ENCODE measurements around the gene UBXN10. TPM values are rescaled to one million over a fixed set of nuclear protein-coding genes. Genes with fewer than 3 reads are reported as not detected.

UBXN10 gene
- total and polyA plus RNA-seq, 2 experiments from 2014 or later: 1.3 to 1.8 TPM

DNA sequence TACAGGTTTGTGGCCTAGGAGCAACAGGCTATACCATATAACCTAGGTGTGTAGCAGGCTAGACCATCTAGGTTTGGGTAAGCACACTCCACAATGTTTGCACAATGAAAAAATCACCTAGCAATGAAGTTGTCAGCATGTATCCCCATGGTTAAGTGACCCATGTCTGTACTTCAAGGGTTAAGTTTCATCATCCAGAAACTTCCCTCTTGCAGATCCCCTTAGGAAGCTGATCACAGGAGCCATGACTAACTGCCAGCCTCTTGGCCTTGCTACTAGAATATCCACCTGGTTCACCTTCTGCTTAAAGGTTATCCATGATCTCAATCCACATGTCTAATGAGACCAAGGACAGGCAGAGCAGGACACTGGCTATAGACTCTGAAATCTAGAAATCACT, 3.5 kb upstream of the UBXN10 start:
- TF ChIP-seq, protein P1, sequence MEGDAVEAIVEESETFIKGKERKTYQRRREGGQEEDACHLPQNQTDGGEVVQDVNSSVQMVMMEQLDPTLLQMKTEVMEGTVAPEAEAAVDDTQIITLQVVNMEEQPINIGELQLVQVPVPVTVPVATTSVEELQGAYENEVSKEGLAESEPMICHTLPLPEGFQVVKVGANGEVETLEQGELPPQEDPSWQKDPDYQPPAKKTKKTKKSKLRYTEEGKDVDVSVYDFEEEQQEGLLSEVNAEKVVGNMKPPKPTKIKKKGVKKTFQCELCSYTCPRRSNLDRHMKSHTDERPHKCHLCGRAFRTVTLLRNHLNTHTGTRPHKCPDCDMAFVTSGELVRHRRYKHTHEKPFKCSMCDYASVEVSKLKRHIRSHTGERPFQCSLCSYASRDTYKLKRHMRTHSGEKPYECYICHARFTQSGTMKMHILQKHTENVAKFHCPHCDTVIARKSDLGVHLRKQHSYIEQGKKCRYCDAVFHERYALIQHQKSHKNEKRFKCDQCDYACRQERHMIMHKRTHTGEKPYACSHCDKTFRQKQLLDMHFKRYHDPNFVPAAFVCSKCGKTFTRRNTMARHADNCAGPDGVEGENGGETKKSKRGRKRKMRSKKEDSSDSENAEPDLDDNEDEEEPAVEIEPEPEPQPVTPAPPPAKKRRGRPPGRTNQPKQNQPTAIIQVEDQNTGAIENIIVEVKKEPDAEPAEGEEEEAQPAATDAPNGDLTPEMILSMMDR (IDR thresholded peaks at IDR 0.05; ENCODE audit: low read depth, low read length): no peak
- no peaks in the 10 kb centered on the region for H3K9me3 ChIP-seq (ENCODE audit: low read depth)
- H3K36me3 ChIP-seq: no peaks in the 10 kb centered on the region
- DNase-seq (ENCODE audit: low read depth in 1 of 2, low spot score in 1 of 2): no peak
- no peak overlapping the region for H3K4me3 ChIP-seq
- H3K27ac ChIP-seq: no peak overlapping the region
- H3K4me1 ChIP-seq (ENCODE audit: low read depth): no peaks in the 10 kb centered on the region
- no peaks in the 10 kb centered on the region for H3K27me3 ChIP-seq

DNA sequence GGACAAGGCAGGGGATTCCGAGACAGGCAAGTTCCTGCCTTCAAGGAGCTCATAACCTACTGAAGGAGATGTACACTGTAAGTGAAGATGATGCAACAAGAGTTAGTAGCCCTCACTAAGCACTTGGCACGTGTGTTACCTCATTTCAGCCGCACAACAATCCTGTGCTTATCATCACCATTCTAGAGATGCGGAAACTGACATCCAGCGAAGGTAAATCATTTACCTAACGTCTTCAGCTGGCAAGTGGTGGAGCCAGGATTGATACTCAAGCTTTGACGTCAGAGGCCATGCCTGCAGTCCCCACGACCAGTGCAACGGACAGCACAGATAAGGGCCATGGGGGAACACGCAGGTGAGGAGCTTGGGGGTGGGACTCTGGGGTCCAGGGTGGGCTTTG, 2.9 kb upstream of the UBXN10 start:
- Histone ChIP-seq H3K4me3 (no peak overlapping the region), H3K27ac (no peak overlapping the region), H3K27me3 (no peaks in the 10 kb centered on the region), H3K4me1 (ENCODE audit: low read depth) (no peaks in the 10 kb centered on the region), H3K36me3 (no peaks in the 10 kb centered on the region), H3K9me3 (ENCODE audit: low read depth) (no peaks in the 10 kb centered on the region)
- TF ChIP-seq, protein P1 (IDR thresholded peaks at IDR 0.05; ENCODE audit: low read depth, low read length): no peak
- no peak for DNase-seq (ENCODE audit: low read depth in 1 of 2, low spot score in 1 of 2)

DNA sequence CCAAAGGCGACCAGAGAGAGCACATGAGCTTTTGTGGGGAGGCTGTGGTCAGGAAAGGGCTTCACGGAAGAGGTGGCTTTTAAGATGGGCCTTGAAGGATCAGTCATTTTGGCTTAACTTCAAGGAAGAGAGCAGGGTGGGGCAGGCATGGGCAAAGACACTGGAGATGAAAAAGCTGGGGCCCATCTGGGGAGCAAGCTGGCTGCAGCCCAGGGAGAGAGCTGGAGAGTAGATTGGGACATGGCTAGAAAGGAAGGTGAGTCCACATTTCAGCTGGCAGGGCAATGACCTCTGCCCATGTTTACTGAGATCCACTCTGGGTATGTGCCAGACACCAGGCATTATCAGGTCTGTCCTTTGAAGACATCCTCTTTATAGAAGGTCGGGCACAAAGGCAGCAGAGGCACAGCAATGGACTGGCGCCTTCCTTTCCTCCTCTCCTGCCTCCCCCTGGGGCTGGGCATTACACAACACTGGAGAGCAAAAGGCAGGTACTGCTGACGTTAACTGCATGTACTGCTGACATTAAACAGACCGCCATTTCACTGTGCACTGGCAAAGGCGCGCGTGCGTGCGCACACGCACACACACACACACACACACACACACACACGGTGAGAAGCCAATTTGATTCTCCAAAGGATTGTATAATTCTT, 2.2 kb upstream of the UBXN10 start:
- peak in 1 of 2 donors; percentile 30 for DNase-seq (ENCODE audit: low read depth in 1 of 2, low spot score in 1 of 2)
- Histone ChIP-seq H3K36me3 (no peaks in the 10 kb centered on the region), H3K27me3 (no peaks in the 10 kb centered on the region), H3K4me1 (ENCODE audit: low read depth) (no peaks in the 10 kb centered on the region), H3K27ac (no peak overlapping the region), H3K4me3 (no peak overlapping the region), H3K9me3 (ENCODE audit: low read depth) (no peaks in the 10 kb centered on the region)
- TF ChIP-seq, protein P1 (IDR thresholded peaks at IDR 0.05; ENCODE audit: low read depth, low read length): no peak

DNA sequence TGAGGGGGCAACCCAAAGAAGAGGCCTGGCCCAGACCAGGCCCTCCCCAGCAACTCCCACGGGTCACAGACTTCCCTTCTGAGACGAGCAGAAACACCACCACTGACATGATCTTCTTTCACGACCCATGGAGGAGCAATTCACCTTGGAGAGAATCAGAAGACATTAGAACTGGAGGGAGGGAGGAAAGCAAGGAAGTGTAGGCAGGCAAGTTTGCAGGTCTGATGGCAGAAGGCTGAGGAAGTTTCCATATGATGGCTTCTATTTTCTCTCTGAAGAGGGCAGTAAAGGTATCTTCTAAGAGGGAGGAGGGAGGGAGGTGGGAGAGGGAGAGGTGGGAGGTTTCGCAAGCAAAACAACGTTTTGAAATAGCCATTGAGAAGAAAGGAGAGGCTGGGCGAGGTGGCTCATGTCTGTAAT, 1.4 kb upstream of the UBXN10 start:
- Histone ChIP-seq H3K27ac (no peak overlapping the region), H3K4me3 (no peak overlapping the region), H3K27me3 (no peaks in the 10 kb centered on the region), H3K36me3 (no peaks in the 10 kb centered on the region), H3K4me1 (ENCODE audit: low read depth) (no peaks in the 10 kb centered on the region), H3K9me3 (ENCODE audit: low read depth) (no peaks in the 10 kb centered on the region)
- TF ChIP-seq, protein P1 (IDR thresholded peaks at IDR 0.05; ENCODE audit: low read depth, low read length): no peak
- DNase-seq (ENCODE audit: low read depth in 1 of 2, low spot score in 1 of 2): peak in 1 of 2 donors; percentile 40

DNA sequence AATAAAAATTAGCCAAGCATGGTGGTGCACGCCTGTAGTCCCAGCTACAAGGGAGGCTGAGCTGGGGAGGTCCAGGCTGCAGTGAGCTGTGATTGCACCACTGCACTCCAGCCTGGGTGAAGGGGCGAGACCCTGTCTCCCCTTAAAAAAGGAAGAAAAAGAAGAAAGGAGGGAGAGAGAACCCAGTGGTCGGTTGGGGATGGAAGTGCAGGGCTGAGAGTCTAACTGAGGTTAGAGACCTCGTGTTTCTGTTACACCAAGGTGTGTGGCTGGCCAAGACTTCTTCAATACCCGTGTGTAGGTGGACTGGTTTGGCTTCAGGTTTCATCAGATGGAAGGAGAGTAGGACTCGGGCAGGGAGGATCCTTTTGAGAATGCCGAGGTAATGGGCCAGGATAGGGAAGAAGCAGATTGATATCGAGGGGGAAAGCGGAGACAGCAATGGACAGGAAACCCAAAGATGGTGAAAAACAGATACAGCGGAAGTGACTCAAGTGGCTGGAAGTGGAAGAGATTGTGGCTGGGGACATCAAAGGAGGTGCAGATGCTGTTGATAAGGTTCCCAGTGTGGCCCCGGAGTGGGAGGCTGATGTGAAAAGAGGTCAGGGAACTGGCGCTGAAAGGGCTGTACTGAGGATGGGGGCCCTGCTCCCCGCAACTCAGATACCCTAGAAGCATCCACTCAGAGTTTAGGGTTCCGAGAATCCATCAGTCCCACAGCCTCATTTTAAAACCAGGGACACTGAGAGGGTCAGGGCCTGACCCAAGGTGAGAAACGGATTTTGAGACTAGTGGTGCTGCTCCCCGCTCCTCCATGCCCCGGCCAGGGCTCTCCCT, 681 bp upstream of the UBXN10 start:
- Histone ChIP-seq H3K27ac (no peak overlapping the region), H3K4me3 (peak overlapping the region; percentile 49), H3K4me1 (ENCODE audit: low read depth) (no peaks in the 10 kb centered on the region), H3K9me3 (ENCODE audit: low read depth) (no peaks in the 10 kb centered on the region), H3K27me3 (no peaks in the 10 kb centered on the region), H3K36me3 (no peaks in the 10 kb centered on the region)
- no peak for DNase-seq (ENCODE audit: low read depth in 1 of 2, low spot score in 1 of 2)
- TF ChIP-seq, protein P1 (IDR thresholded peaks at IDR 0.05; ENCODE audit: low read depth, low read length): no peak

Measured in cardiac muscle cell (in vitro differentiated cells and primary cell).